ENCODE results near the gene GPC2.
"Not testable (repeated sequence)": the region's sequence is repeated elsewhere in the genome, so short reads cannot be mapped to it uniquely, and the experiment has no call there.

Gene GPC2

GRCh38 chr7:100153708-100154535 is 23.3 kb downstream of the GPC2 start:
- no peak overlapping the region for H3K4me3 ChIP-seq
- H3K9me3 ChIP-seq: no peaks in the 10 kb centered on the region
- peaks cover 60% of the 10 kb centered on the region for H4K20me1 ChIP-seq
- H3K27me3 ChIP-seq: no peaks in the 10 kb centered on the region
- TF ChIP-seq Cebpa-rat (IDR thresholded peaks at IDR 0.05): no peak
- H3K27ac ChIP-seq: no peak overlapping the region
- no peak overlapping the region for H3K4me2 ChIP-seq
- 0 out of 2 replicates have a peak overlapping the region, but pooled peaks have one; percentile 19 for H3K9ac ChIP-seq
- H3K36me3 ChIP-seq: peaks cover 56% of the 10 kb centered on the region
- peaks cover 80% of the 10 kb centered on the region for H3K4me1 ChIP-seq

GRCh38 chr7:100152937-100153666 is 24.1 kb downstream of the GPC2 start:
- Histone ChIP-seq H3K27ac (no peak overlapping the region), H3K4me2 (peak overlapping the region; percentile 49), H3K4me1 (peaks cover 80% of the 10 kb centered on the region)

GRCh38 chr7:100152404-100152803 is 24.8 kb downstream of the GPC2 start:
- Histone ChIP-seq H3K4me1 (peaks cover 78% of the 10 kb centered on the region), H4K20me1 (peaks cover 52% of the 10 kb centered on the region), H3K27me3 (no peaks in the 10 kb centered on the region), H3K36me3 (peaks cover 56% of the 10 kb centered on the region), H3K9ac (no peak overlapping the region), H3K4me2 (peak overlapping the region; percentile 49), H3K4me3 (no peak overlapping the region), H3K27ac (no peak overlapping the region), H3K9me3 (no peaks in the 10 kb centered on the region)
- TF ChIP-seq Cebpa-rat (IDR thresholded peaks at IDR 0.05): no peak

More at GRCh38 chr7:100152937-100153666, 24.1 kb downstream of the GPC2 start:
- Histone ChIP-seq H3K27me3 (no peaks in the 10 kb centered on the region), H3K36me3 (peaks cover 56% of the 10 kb centered on the region), H4K20me1 (peaks cover 59% of the 10 kb centered on the region), H3K9me3 (no peaks in the 10 kb centered on the region), H3K4me3 (no peak overlapping the region), H3K9ac (no peak overlapping the region)
- TF ChIP-seq Cebpa-rat (IDR thresholded peaks at IDR 0.05): no peak

GRCh38 chr7:100148559-100149328 is 28.4 kb downstream of the GPC2 start, which contains the start of gene LAMTOR4:
Gene LAMTOR4, plus strand, starts transcription at chr7:100148918. Its CDS starts 55 bp downstream, at chr7:100148973.
- H3K36me3 ChIP-seq: peaks cover 25% of the 10 kb centered on the region
- H3K9me3 ChIP-seq: no peaks in the 10 kb centered on the region
- peak within 1 kb of the TSS; percentile 90 for H3K4me3 ChIP-seq
- peaks cover 43% of the 10 kb centered on the region for H3K4me1 ChIP-seq
- H3K27me3 ChIP-seq: no peaks in the 10 kb centered on the region
- peak within 1 kb of the TSS; percentile 86 for H3K27ac ChIP-seq
- peak within 1 kb of the TSS; percentile 89 for H3K9ac ChIP-seq
- peak; percentile 75; the same call in 1 of the 2 replicates for TF ChIP-seq Cebpa-rat (IDR thresholded peaks at IDR 0.05)
- peaks cover 15% of the 10 kb centered on the region for H4K20me1 ChIP-seq
- H3K4me2 ChIP-seq: peak within 1 kb of the TSS; percentile 96

GRCh38 chr7:100148225-100148558 is 29.0 kb downstream of the GPC2 start:
- Histone ChIP-seq H3K4me3 (peak overlapping the region; percentile 90), H3K27me3 (no peaks in the 10 kb centered on the region), H3K4me2 (peak overlapping the region; percentile 96), H3K27ac (peak overlapping the region; percentile 58), H3K36me3 (peaks cover 19% of the 10 kb centered on the region), H4K20me1 (peaks cover 9% of the 10 kb centered on the region), H3K9ac (peak overlapping the region; percentile 49), H3K9me3 (no peaks in the 10 kb centered on the region), H3K4me1 (peaks cover 38% of the 10 kb centered on the region)
- TF ChIP-seq Cebpa-rat (IDR thresholded peaks at IDR 0.05): no peak

- Histone ChIP-seq H3K4me1 (peaks cover 29% of the 10 kb centered on the region), H3K36me3 (peaks cover 11% of the 10 kb centered on the region; the same call in 1 of the 2 replicates), H3K9me3 (no peaks in the 10 kb centered on the region), H3K4me3 (no peak overlapping the region), H3K9ac (no peak overlapping the region), H3K27ac (no peak overlapping the region), H4K20me1 (peaks cover 6% of the 10 kb centered on the region; the same call in 1 of the 2 replicates), H3K27me3 (no peaks in the 10 kb centered on the region), H3K4me2 (no peak overlapping the region)
- no peak for TF ChIP-seq Cebpa-rat (IDR thresholded peaks at IDR 0.05)
Measured at GRCh38 chr7:100147278-100147677, 29.9 kb downstream of the GPC2 start.

- H3K27ac ChIP-seq, H3K4me2 ChIP-seq, H3K4me3 ChIP-seq, H4K20me1 ChIP-seq, H3K36me3 ChIP-seq, H3K27me3 ChIP-seq, H3K9ac ChIP-seq, H3K9me3 ChIP-seq: not testable (repeated sequence)
- H3K4me1 ChIP-seq: peaks cover 29% of the 10 kb centered on the region
Measured at GRCh38 chr7:100146350-100146749, 30.8 kb downstream of the GPC2 start.

- Histone ChIP-seq H3K4me2 (no peak overlapping the region), H3K4me3 (no peak overlapping the region), H4K20me1 (no peaks in the 10 kb centered on the region), H3K9me3 (no peaks in the 10 kb centered on the region), H3K4me1 (peaks cover 19% of the 10 kb centered on the region), H3K36me3 (no peaks in the 10 kb centered on the region), H3K27me3 (no peaks in the 10 kb centered on the region), H3K9ac (no peak overlapping the region), H3K27ac (no peak overlapping the region)
- TF ChIP-seq Cebpa-rat (IDR thresholded peaks at IDR 0.05): no peak
Measured at GRCh38 chr7:100142461-100142860, 34.7 kb downstream of the GPC2 start.

- no peaks in the 10 kb centered on the region for H3K27me3 ChIP-seq
- no peak overlapping the region for H3K27ac ChIP-seq
- no peak for TF ChIP-seq Cebpa-rat (IDR thresholded peaks at IDR 0.05)
- H3K4me3 ChIP-seq: no peak overlapping the region
- no peak overlapping the region for H3K9ac ChIP-seq
- peaks cover 19% of the 10 kb centered on the region for H3K4me1 ChIP-seq
- H3K4me2 ChIP-seq: peak overlapping the region; percentile 18; the same call in 1 of the 2 replicates
- no peaks in the 10 kb centered on the region for H3K9me3 ChIP-seq
- H4K20me1 ChIP-seq: no peaks in the 10 kb centered on the region
- no peaks in the 10 kb centered on the region for H3K36me3 ChIP-seq
Measured at GRCh38 chr7:100141555-100141949, 35.6 kb downstream of the GPC2 start.
